BE2C (cell line): ENCODE data around the gene UPK3A.

Experiments
- DNase-seq: peaks from one replicate; pipeline ENCODE4 v3.0.0-alpha.2; 2020
- H3K27me3 ChIP-seq: fragments of 250-450 bp; sonication (Bioruptor Pico); 2 replicates; pipeline ENCODE4 v1.5.1; 2020; ENCODE audit warnings: mild to moderate bottlenecking
- H3K36me3 ChIP-seq: fragments of 250-450 bp; sonication (Bioruptor Pico); 2 replicates; pipeline ENCODE4 v1.5.1; 2020; ENCODE audit warnings: mild to moderate bottlenecking
- H3K4me1 ChIP-seq: fragments of 250-450 bp; sonication (Bioruptor Pico); 2 replicates; pipeline ENCODE4 v1.5.1; 2020
- H3K4me3 ChIP-seq: 2 replicates; pipeline ENCODE4 v1.5.1; 2011; ENCODE audit warnings: low read depth, low read length
- H3K9me3 ChIP-seq: fragments of 250-450 bp; sonication (Bioruptor Pico); 2 replicates; pipeline ENCODE4 v1.5.1; 2020
- CTCF ChIP-seq: IDR thresholded peaks from 2 replicates; pipeline ENCODE4 v1.5.1; 2012; ENCODE audit warnings: mild to moderate bottlenecking, low read depth, low read length

The UPK3A gene

DNA sequence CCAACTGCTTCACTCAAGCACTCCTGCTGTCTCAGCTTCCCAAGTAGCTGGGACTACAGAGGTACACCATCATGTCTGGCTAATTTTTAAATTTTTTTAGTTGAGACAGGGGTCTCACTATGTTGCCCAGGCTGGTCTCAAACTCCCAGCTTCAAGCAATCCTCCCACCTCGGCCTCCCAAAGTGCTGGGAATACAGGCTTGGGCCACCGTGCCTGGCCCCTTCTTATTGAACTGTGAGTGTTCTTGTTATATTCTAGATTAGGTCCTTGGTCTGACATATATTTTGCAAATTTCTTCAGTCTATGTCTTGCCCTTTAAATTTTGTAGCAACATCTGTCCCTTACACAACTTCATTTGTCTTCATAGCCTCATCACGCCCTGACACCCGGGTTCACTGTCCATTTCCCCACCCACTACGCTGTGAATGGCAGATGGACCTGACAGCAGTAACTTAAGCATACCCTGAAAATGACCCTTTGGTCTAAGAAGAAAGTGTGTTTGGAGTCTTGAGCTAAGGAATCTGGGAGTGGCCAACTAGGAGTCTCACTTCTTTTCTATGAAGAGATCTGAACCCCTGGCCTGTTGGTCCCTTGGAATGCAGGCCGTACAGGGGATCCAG is 20.8 kb downstream of the UPK3A start:
- DNase-seq: no peak
- no peaks in the 10 kb centered on the region for H3K27me3 ChIP-seq
- no peak for TF ChIP-seq CTCF
- no peaks in the 10 kb centered on the region for H3K36me3 ChIP-seq
- no peaks in the 10 kb centered on the region for H3K4me1 ChIP-seq
- H3K9me3 ChIP-seq: no peaks in the 10 kb centered on the region
- H3K4me3 ChIP-seq: no peak overlapping the region

- Histone ChIP-seq H3K9me3 (no peaks in the 10 kb centered on the region), H3K4me1 (no peaks in the 10 kb centered on the region), H3K36me3 (no peaks in the 10 kb centered on the region), H3K27me3 (no peaks in the 10 kb centered on the region), H3K4me3 (no peak overlapping the region)
- no peak for TF ChIP-seq CTCF
- no peak for DNase-seq
Measured at GRCh38 chr22:45306139-45306538, 21.4 kb downstream of the UPK3A start.

DNA sequence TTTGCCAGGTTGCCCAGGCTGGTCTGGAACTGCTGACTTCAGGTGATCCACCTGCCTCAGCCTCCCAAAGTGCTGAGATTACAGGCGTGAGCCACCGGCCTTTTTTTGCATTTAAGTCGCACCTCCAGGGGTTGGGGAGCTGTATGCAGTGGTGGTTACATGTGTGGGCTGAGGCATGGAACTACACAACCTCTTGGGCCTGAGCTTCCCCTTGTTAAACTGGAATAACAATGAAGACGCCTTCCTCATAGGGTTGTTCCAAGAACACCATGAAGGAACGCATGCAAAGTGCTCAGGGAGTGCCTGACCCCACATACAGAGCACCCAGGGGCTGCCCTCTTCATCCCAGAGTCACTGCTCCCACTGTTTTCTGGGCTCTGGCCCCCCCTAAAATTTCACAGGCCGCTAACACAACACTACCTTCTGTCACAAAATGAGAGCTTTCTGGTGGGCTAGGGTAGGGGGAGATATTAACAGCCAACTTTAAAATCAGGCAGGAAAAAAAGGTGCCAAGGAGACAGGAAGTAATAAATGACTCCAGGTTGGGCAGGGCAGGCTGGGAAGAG is 23.7 kb downstream of the UPK3A start:
- H3K27me3 ChIP-seq: no peaks in the 10 kb centered on the region
- peaks cover 5% of the 10 kb centered on the region; the same call in 1 of the 2 replicates for H3K36me3 ChIP-seq
- H3K9me3 ChIP-seq: no peaks in the 10 kb centered on the region
- no peaks in the 10 kb centered on the region; the same call in 1 of the 2 replicates for H3K4me1 ChIP-seq
- no peak for TF ChIP-seq CTCF
- no peak for DNase-seq
- H3K4me3 ChIP-seq: no peak overlapping the region

DNA sequence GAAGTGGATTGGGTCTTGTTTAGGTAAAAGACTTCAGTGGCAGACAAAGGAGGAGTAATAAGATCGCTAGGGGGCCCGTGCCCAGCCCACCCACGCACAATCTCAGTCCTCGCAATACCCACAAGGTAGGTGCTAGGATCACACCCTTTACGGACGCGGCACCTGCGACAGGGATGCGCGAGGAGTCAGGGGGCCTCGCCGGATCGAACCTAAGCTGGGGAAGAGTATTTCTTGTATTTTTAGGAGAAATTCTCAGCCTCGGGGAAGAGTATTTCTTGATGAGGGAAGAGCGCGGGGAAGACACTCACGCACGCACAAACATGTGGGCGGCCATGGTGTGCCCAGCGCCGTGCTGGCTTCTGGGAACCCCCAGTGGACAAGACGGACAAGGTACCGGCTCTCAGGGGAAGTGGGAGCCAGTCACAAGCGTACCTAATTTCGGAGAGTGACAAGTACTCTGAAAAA is 24.2 kb downstream of the UPK3A start:
- Histone ChIP-seq H3K4me1 (no peaks in the 10 kb centered on the region; the same call in 1 of the 2 replicates), H3K4me3 (peak overlapping the region; percentile 33), H3K9me3 (no peaks in the 10 kb centered on the region), H3K27me3 (no peaks in the 10 kb centered on the region), H3K36me3 (peaks cover 5% of the 10 kb centered on the region; the same call in 1 of the 2 replicates)
- no peak for TF ChIP-seq CTCF
- no peak for DNase-seq

DNA sequence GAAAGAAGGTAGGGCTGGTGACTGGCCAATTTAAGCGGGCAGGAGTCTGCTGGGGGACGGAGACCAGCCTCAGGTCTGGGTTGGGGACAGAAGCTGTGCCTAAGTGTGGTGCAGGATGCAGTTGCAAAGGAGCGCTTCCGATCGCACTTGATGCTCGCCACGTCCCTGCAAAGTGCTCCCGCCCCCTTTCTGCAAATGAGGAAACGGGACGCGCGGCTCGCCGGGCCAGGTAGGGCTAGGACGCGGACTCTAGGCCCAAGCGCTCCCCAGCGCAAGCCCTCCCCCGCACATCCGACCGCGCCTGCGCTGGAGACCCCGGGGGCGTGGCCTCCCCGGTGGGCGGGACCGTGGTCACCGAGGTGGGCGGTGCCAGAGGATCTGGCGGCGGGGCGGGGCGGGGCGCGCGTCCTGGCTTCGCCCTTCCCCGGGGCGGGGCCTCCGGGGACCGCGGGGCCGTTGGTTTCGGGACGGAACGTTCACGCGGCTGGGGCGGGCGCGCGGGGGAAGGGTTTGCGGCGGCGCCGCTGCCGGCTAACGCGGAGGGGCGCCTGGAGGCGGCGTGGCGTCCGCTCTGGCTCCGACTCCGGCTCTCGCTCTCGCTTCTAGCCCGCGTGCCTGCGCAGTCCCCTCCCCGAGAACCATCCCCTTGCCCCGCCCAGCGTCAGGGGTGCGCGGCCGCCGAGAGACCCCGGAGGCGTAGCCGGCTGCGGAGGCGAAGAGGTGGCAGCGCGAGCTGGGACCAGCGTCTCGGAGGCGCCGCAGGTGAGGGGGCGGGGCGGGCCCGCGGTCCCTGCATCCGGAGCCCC is 24.9 kb downstream of the UPK3A start, which contains the start of gene FAM118A:
TSS of gene FAM118A (plus strand) at position 513 of the 806 bp plus-strand sequence. CDS start 12,446 bp downstream, outside the sequence.
- H3K36me3 ChIP-seq: peaks cover 5% of the 10 kb centered on the region; the same call in 1 of the 2 replicates
- 0 out of 2 replicates have a peak, but pooled peaks have one; percentile 3 for TF ChIP-seq CTCF
- peak; percentile 97 for DNase-seq
- no peaks in the 10 kb centered on the region for H3K9me3 ChIP-seq
- H3K4me3 ChIP-seq: peak within 1 kb of the TSS; percentile 70
- H3K4me1 ChIP-seq: peaks cover 3% of the 10 kb centered on the region
- no peaks in the 10 kb centered on the region for H3K27me3 ChIP-seq
